Colonic mucosa (tissue), 4 donors: ENCODE results near the gene ARHGDIA. TPM values are rescaled to one million over a fixed set of nuclear protein-coding genes. Genes with fewer than 3 reads are reported as not detected.

ENCODE experiments used
- DNase-seq: peaks from one replicate; pipeline ENCODE4 v3.0.0-alpha.2; 2020
- H3K27ac ChIP-seq: fragments of 200-600 bp; one replicate; pipeline ENCODE4 v1.8.0; 2021
- H3K27me3 ChIP-seq: fragments of 200-600 bp; one replicate; pipeline ENCODE4 v1.8.0; 2021
- H3K36me3 ChIP-seq: fragments of 200-600 bp; one replicate; pipeline ENCODE4 v1.8.0; 2021
- H3K4me1 ChIP-seq: fragments of 200-600 bp; one replicate; pipeline ENCODE4 v1.8.0; 2021; ENCODE audit warnings: mild to moderate bottlenecking
- H3K4me3 ChIP-seq: fragments of 200-600 bp; one replicate; pipeline ENCODE4 v1.8.0; 2021
- H3K9ac ChIP-seq, 2 donors: one replicate each; pipeline ENCODE4 v1.7.0; 2013; ENCODE audit warnings: control low read depth in 2 of 2, low read depth in 2 of 2, low read length in 2 of 2
- H3K9me3 ChIP-seq: fragments of 200-600 bp; one replicate; pipeline ENCODE4 v1.8.0; 2021
- intact Hi-C: fragments of 100-400 bp; cut with DNase I; formaldehyde crosslinking; loops from one replicate; pipeline ENCODE4 v1.14.1; 2022
- total RNA-seq, 2 donors: library from RNA; stranded (reverse); fragmentation: NEBNext Ultra II Directional in 1 of 2; extraction: Animal tissue kit (Norgen Biotek cat#: 25700) in 1 of 2; gene quantifications; one replicate each; pipeline ENCODE4 v1.2.1, GENCODE V29; 2021
- TF ChIP-seq, protein P1 (sequence below): fragments of 200-600 bp; IDR thresholded peaks from one replicate; pipeline ENCODE4 v1.8.0; 2022; ENCODE audit warnings: antibody characterized with exemption, mild to moderate bottlenecking
- donor health status: healthy.
- donor health status: DM: no; HTN: no; CAD: no.
- donor health status: DM: no; HTN: no; CAD: no.

ARHGDIA gene
- total RNA-seq, 2 donors from 2014 or later, result 407 to 546 TPM

DNA sequence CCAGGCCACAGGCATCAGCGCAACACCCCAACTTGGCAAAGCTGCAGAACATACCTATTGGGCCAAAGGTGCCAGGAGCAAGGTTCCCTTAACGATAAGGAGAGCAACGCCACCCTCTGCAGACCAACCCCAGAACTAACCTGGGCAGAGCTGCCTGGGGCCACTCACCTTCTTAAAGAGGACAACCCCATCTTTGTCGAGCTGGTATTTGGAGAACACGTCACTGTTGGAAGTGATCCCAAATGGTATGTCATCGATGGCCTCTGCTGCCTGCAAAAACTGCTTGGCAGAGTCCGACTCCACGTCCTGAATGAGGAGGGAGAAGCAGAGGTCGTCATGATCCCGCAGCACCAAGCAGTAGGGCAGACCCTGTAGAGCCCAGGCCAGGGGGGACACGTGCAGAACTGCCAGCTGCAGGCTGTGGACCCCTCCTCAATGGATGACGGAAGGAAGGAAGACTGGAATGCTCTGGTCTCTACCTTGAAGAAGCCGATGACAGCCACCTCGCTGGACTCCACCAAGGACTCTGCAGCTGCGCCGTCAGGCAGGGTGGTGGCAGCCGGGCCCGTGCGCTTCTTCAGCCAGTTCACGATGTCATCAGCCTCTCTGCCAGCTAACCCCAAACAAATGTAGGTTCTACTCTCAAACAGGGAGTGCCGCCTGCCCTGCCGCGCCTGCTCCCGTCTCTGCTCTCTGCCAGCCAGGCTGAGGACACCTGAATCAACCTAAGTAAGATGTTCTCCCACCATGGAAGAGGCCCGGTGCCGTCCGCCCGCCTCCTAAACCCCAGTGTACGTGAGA lies 16.0 kb downstream of the ARHGDIA start:
- Histone ChIP-seq H3K4me1 (peaks cover 15% of the 10 kb centered on the region), H3K27me3 (no peaks in the 10 kb centered on the region), H3K36me3 (peaks cover 10% of the 10 kb centered on the region), H3K4me3 (no peak overlapping the region), H3K9me3 (no peaks in the 10 kb centered on the region), H3K9ac (no peak overlapping the region), H3K27ac (no peak overlapping the region)
- TF ChIP-seq, protein P1, sequence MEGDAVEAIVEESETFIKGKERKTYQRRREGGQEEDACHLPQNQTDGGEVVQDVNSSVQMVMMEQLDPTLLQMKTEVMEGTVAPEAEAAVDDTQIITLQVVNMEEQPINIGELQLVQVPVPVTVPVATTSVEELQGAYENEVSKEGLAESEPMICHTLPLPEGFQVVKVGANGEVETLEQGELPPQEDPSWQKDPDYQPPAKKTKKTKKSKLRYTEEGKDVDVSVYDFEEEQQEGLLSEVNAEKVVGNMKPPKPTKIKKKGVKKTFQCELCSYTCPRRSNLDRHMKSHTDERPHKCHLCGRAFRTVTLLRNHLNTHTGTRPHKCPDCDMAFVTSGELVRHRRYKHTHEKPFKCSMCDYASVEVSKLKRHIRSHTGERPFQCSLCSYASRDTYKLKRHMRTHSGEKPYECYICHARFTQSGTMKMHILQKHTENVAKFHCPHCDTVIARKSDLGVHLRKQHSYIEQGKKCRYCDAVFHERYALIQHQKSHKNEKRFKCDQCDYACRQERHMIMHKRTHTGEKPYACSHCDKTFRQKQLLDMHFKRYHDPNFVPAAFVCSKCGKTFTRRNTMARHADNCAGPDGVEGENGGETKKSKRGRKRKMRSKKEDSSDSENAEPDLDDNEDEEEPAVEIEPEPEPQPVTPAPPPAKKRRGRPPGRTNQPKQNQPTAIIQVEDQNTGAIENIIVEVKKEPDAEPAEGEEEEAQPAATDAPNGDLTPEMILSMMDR, result no peak
- DNase-seq, result no peak
- intact Hi-C loops, result no loop called here

DNA sequence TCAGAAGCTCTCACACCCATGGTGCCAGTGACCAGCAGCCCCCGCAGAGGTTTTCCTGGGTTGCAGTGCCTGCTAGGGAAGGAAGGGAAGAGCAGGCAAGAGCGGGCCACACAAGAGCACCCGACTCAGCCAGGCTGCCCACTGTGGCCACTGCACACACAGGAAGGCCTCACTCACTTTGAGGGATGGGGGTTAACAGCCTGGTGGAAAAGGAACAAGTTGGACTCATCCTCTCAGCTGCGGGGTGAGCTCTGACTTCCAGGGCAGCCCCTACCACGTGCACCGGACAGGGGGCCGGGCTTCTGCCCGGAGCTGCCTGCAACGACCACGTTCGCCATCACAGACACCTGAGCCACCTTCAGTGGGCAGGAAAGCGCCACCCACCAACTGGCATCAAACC lies 18.9 kb downstream of the ARHGDIA start:
- TF ChIP-seq, protein P1, result no peak
- intact Hi-C loops, result no loop called here
- H3K9ac ChIP-seq, result no peak overlapping the region
- DNase-seq, result no peak
- H3K36me3 ChIP-seq, result peaks cover 15% of the 10 kb centered on the region
- no peaks in the 10 kb centered on the region for H3K9me3 ChIP-seq
- peaks cover 4% of the 10 kb centered on the region for H3K4me1 ChIP-seq
- no peak overlapping the region for H3K27ac ChIP-seq
- no peaks in the 10 kb centered on the region for H3K27me3 ChIP-seq
- no peak overlapping the region for H3K4me3 ChIP-seq

DNA sequence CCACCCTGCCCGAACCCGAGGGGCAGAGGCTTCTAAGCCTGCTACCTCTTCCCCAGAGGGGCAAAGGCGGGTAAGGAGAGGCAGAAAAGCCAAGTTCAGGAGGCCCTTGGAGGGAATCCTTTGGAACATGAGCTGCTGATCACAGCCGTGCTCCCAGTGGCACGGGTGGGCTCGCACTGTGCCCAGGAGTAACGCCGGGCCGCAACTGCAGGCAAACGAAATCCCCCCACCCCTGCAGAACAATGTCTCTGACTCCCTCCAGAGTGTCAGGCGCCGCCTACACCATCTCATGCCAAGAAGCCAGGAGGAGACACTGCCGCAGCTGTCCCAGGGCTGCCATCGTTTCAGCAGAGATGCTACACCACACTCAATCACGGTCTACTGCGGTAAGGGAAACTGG lies 19.7 kb downstream of the ARHGDIA start:
- no peak overlapping the region for H3K9ac ChIP-seq
- no peaks in the 10 kb centered on the region for H3K27me3 ChIP-seq
- TF ChIP-seq, protein P1, result no peak
- H3K4me3 ChIP-seq, result no peak overlapping the region
- H3K4me1 ChIP-seq, result peaks cover 3% of the 10 kb centered on the region
- intact Hi-C loops, result no loop called here
- peaks cover 22% of the 10 kb centered on the region for H3K36me3 ChIP-seq
- H3K9me3 ChIP-seq, result no peaks in the 10 kb centered on the region
- H3K27ac ChIP-seq, result no peak overlapping the region
- DNase-seq, result no peak

DNA sequence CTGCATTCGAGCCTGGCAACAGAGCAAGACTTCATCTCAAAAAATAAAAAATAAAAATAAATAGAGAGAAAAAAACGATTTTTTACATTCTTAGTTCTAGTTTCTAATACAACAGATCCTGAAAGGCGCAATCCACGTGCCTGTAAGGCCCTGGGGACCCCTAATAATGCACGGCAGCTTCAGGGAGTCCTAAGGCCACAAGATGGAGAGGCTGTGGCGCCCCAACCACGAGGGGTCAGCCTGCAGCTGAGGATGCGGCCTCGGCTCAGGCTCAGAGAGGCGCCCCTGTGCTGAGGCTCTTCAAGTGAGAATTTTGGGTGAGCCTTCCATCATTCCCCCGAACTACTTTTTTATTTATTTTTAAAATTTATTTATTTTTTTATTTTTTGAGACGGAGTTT lies 21.7 kb downstream of the ARHGDIA start:
- DNase-seq, result no peak
- Histone ChIP-seq H3K27ac (no peak overlapping the region), H3K9me3 (no peaks in the 10 kb centered on the region), H3K4me1 (no peaks in the 10 kb centered on the region), H3K4me3 (no peak overlapping the region), H3K36me3 (peaks cover 28% of the 10 kb centered on the region), H3K9ac (no peak overlapping the region), H3K27me3 (no peaks in the 10 kb centered on the region)
- intact Hi-C loops, result no loop called here
- TF ChIP-seq, protein P1, result no peak

DNA sequence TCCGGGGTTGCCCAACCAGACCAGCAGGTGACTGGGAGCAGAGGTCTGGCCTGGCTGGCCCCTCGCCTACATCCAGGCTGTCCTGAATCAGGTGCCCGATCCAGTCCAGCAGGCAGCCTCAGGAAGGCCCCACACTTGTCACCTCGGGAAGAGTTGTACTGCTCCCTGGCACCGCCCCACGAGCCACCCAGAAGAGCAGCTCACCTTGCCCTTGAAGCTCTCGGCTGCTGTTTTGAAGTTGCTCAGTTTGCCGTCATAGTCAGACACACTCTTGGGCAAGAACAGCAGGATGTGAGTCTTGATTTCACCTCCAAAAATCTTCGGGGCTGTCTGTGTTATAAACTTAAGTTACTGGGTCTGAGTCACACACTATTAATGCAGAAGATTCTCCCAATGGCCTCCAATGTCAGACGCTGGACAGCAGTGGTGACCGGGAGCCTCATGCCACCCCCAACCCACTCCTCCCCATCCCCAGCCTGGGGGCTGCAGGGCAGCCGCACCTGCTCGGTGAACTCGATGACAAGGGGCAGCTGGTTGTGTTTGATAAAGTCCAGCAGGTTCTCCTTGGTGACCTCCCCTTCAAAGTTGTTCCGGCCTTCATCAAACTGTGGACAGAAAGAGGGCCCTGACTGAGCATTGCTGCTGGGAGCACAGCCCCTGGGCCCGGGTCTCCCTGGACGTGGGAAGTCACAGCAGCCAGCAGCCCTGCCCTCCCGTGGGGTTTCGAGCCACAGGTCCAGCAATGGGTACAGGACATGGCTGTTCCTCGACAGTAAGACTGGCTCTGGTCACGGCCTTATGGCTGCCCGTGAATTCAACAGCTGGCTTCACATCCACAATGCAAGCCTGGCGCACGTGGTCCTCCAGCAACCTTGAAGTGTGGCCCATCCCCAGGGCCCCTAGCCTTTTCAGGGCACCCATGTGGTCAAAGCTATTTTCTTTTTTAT lies 24.1 kb downstream of the ARHGDIA start:
- Histone ChIP-seq H3K4me3 (no peak overlapping the region), H3K27me3 (no peaks in the 10 kb centered on the region), H3K36me3 (peaks cover 28% of the 10 kb centered on the region), H3K9me3 (no peaks in the 10 kb centered on the region), H3K4me1 (no peaks in the 10 kb centered on the region), H3K27ac (no peak overlapping the region), H3K9ac (no peak overlapping the region)
- no peak for DNase-seq
- TF ChIP-seq, protein P1, result no peak
- intact Hi-C loops, result no loop called here
